B cell (primary cell): ENCODE measurements around the gene PAPSS1.

Experiments used
- CTCF ChIP-seq: fragments of 200-600 bp; IDR thresholded peaks from one replicate; pipeline ENCODE4 v1.8.0; 2022; ENCODE audit warnings: antibody characterized with exemption, mild to moderate bottlenecking
- EZH2 ChIP-seq: IDR thresholded peaks from 2 replicates; pipeline ENCODE4 v1.6.1; 2012; ENCODE audit warnings: borderline replicate concordance, low read depth, mild to moderate bottlenecking, moderate library complexity, low read length; ENCODE audit not compliant: insufficient read depth, poor library complexity, severe bottlenecking

GRCh38 chr4:107592519-107592918, 127.5 kb downstream of the PAPSS1 start:
- TF ChIP-seq CTCF (no peak), EZH2 (no peak)
